Stimulated activated naive CD8-positive, alpha-beta T cell treated with anti-CD3 and anti-CD28 coated beads, Interleukin-15, Interleukin-2, amounts not matched to agents 100 ng/mL and 50 ng/mL, for 24 hours (primary cell): ENCODE measurements around the gene RBBP8NL.
"Not testable (repeated sequence)": the region's sequence is repeated elsewhere in the genome, so short reads cannot be mapped to it uniquely, and the experiment has no call there.

Source experiments
- H3K27ac Mint-ChIP-seq: one replicate; pipeline ENCODE4 v1.8.0; 2021; ENCODE audit warnings: mild to moderate bottlenecking, mixed read lengths
- H3K27me3 Mint-ChIP-seq: one replicate; pipeline ENCODE4 v1.8.0; 2021; ENCODE audit warnings: mixed read lengths
- H3K36me3 Mint-ChIP-seq: one replicate; pipeline ENCODE4 v1.8.0; 2021; ENCODE audit warnings: low read depth, mixed read lengths
- H3K4me1 Mint-ChIP-seq: one replicate; pipeline ENCODE4 v1.8.0; 2021; ENCODE audit warnings: low read depth, mixed read lengths
- H3K4me3 Mint-ChIP-seq: one replicate; pipeline ENCODE4 v1.8.0; 2021; ENCODE audit warnings: mild to moderate bottlenecking, mixed read lengths
- H3K9me3 Mint-ChIP-seq: one replicate; pipeline ENCODE4 v1.8.0; 2021; ENCODE audit warnings: mixed read lengths

The RBBP8NL gene

GRCh38 chr20:62439218-62439617 is 11.9 kb upstream of the RBBP8NL start:
- Mint-ChIP-seq H3K9me3 (no peaks in the 10 kb centered on the region), H3K4me3 (no peak overlapping the region), H3K4me1 (no peaks in the 10 kb centered on the region), H3K27ac (no peak overlapping the region), H3K27me3 (peaks cover 5% of the 10 kb centered on the region), H3K36me3 (no peaks in the 10 kb centered on the region)

- Mint-ChIP-seq H3K27ac (no peak overlapping the region), H3K4me3 (no peak overlapping the region), H3K4me1 (no peaks in the 10 kb centered on the region), H3K9me3 (no peaks in the 10 kb centered on the region), H3K27me3 (peaks cover 11% of the 10 kb centered on the region), H3K36me3 (no peaks in the 10 kb centered on the region)
Measured at GRCh38 chr20:62437927-62438326, 10.6 kb upstream of the RBBP8NL start.

- Mint-ChIP-seq H3K9me3 (no peaks in the 10 kb centered on the region), H3K4me3 (no peak overlapping the region), H3K36me3 (no peaks in the 10 kb centered on the region), H3K4me1 (no peaks in the 10 kb centered on the region), H3K27ac (no peak overlapping the region), H3K27me3 (peaks cover 11% of the 10 kb centered on the region)
Measured at GRCh38 chr20:62437496-62437895, 10.2 kb upstream of the RBBP8NL start.

GRCh38 chr20:62436692-62437091 is 9.4 kb upstream of the RBBP8NL start:
- Mint-ChIP-seq H3K36me3 (no peaks in the 10 kb centered on the region), H3K9me3 (no peaks in the 10 kb centered on the region), H3K4me3 (no peak overlapping the region), H3K27ac (no peak overlapping the region), H3K27me3 (peaks cover 11% of the 10 kb centered on the region), H3K4me1 (no peaks in the 10 kb centered on the region)

DNA sequence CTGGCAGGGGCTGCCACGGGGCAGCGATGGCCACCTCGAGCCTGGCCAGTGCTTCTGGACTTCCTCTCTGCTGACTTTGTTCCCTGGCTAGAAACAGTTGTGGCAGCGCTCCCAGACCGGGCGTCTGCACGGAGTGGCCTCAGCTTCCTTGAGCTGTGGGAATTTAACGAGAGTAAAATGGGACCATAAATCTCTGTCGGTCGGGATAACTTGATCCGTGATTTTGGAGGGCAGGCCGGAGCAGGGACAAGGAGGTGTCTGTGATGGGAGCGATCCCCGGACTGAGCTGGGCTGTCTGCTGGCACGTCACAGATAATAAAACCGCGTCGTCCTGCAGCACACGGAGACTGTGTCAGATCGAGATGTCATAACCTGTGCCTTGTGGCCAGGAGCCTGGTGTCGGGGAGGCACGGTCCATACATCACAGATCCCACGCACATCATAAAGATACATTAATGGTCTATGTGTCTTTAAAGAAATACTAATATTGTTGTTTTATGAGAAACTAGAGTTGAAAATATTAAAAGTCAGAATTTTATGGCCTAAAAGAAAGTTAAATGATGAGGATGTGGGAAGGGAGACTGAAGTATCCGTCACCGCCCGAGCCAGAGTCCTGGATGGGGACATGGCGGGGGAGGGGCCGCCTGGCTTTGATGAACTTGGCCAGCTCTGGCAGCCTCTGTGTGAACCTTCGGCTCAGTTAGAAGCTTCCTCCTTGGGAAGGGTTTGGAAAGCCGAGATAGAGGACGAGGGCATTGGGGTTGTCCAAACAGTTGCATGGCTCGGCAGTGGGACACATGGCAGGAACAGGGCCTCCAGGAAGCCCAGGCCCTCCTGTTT is 6.5 kb upstream of the RBBP8NL start:
- H3K9me3 Mint-ChIP-seq: no peaks in the 10 kb centered on the region
- no peak overlapping the region for H3K27ac Mint-ChIP-seq
- peaks cover 11% of the 10 kb centered on the region for H3K27me3 Mint-ChIP-seq
- no peak overlapping the region for H3K4me3 Mint-ChIP-seq
- no peaks in the 10 kb centered on the region for H3K36me3 Mint-ChIP-seq
- H3K4me1 Mint-ChIP-seq: no peaks in the 10 kb centered on the region

- Mint-ChIP-seq H3K36me3 (no peaks in the 10 kb centered on the region), H3K4me1 (no peaks in the 10 kb centered on the region), H3K27me3 (peaks cover 11% of the 10 kb centered on the region), H3K27ac (no peak overlapping the region), H3K9me3 (no peaks in the 10 kb centered on the region), H3K4me3 (no peak overlapping the region)
Measured at GRCh38 chr20:62430866-62431447, 3.6 kb upstream of the RBBP8NL start.

GRCh38 chr20:62430311-62430853 is 3.0 kb upstream of the RBBP8NL start:
- Mint-ChIP-seq H3K36me3 (no peaks in the 10 kb centered on the region), H3K27ac (no peak overlapping the region), H3K27me3 (peaks cover 11% of the 10 kb centered on the region), H3K4me3 (no peak overlapping the region), H3K9me3 (no peaks in the 10 kb centered on the region), H3K4me1 (no peaks in the 10 kb centered on the region)

GRCh38 chr20:62429455-62430310 is 2.3 kb upstream of the RBBP8NL start:
- Mint-ChIP-seq H3K27ac (no peak overlapping the region), H3K4me1 (no peaks in the 10 kb centered on the region), H3K4me3 (no peak overlapping the region), H3K9me3 (no peaks in the 10 kb centered on the region), H3K36me3 (no peaks in the 10 kb centered on the region), H3K27me3 (peaks cover 11% of the 10 kb centered on the region)

DNA sequence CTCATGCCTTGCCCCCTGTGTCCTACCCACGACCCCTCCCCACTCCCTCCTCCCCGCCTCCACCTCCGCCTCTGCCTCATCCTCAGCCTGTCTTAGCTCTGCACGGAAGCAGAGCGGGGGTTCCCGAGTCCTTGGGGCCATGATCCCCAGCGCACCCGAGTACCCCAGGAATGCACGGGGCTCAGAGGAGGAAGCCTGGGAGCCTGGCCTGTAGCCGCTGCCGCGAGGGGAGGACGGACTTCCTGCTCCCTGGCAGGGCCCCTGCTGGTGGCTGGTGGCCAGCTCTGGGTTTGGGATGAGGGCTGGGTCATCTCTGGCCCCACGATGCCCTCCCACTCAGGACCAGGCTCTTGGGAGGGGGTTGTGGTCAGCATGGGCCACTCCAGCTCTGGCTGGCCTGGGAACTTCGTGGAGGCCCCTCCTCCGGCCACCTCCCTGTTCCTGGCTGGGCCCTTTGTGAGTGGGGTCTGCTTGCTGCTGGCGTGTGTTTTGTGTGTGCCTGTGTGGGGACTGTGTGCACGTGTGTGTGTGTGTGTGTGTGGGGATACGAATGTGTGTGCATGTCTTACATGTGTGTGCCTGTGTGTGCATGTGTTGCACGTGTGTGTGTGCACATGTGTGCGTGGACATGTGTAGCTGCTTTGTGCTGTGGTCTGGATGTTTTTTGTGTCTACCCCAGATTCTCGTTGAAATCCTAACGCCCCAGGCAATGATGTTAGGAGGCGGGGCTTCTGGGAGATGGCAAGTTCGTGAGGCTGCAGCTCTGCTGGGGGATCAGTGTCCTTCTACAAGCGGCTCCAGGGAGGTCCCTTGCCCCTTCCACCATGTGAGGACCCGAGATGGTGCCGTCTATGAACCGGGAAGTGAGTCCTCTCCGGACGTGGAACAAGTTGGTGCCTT is 1.3 kb upstream of the RBBP8NL start:
- Mint-ChIP-seq H3K27ac (no peak overlapping the region), H3K27me3 (peaks cover 1% of the 10 kb centered on the region), H3K9me3 (no peaks in the 10 kb centered on the region), H3K4me1 (no peaks in the 10 kb centered on the region), H3K4me3 (no peak overlapping the region), H3K36me3 (no peaks in the 10 kb centered on the region)

DNA sequence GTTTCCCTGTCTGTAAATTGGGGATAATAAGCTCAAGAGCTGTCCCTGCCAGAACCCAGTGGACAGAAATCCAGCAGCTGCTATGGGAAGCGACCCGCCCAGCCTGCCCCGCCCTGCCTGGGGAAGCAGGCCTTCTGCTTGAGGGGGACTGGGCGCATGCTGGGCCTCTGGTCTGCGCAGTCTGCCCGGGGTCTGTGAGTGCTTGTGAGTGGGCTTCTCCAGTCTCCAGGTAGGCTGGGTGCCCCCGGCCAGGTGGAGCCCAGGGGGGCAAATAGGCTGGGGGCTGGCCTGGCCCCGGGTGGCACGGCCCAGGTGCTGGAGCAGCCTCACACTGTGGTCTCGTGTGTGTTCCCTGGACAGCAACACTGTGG is 648 bp upstream of the RBBP8NL start:
- H3K9me3 Mint-ChIP-seq: no peaks in the 10 kb centered on the region
- no peaks in the 10 kb centered on the region for H3K27me3 Mint-ChIP-seq
- H3K4me3 Mint-ChIP-seq: no peak overlapping the region
- no peaks in the 10 kb centered on the region for H3K36me3 Mint-ChIP-seq
- H3K27ac Mint-ChIP-seq: no peak overlapping the region
- H3K4me1 Mint-ChIP-seq: no peaks in the 10 kb centered on the region

- no peaks in the 10 kb centered on the region for H3K36me3 Mint-ChIP-seq
- H3K4me1 Mint-ChIP-seq: no peaks in the 10 kb centered on the region
- H3K27ac Mint-ChIP-seq: no peak overlapping the region
- H3K27me3 Mint-ChIP-seq: no peaks in the 10 kb centered on the region
- no peaks in the 10 kb centered on the region for H3K9me3 Mint-ChIP-seq
- H3K4me3 Mint-ChIP-seq: no peak overlapping the region
Measured at GRCh38 chr20:62426699-62427131, 624 bp downstream of the RBBP8NL start.

DNA sequence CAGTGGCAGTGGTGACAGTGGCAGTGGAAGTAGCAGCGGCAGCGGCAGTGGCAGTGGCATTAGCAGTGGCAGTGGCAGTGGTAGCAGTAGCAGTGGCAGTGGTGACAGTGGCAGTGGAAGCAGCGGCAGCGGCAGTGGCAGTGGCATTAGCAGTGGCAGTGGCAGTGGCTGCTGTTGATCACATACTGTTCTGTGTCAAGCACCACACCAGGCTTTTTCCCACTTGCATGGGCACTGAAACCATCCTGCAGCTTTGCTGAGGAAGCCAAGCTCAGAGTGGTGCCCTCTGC is 1.3 kb downstream of the RBBP8NL start:
- not testable (repeated sequence) for H3K4me3 Mint-ChIP-seq, H3K27ac Mint-ChIP-seq, H3K4me1 Mint-ChIP-seq

GRCh38 chr20:62425281-62426058 is 1.9 kb downstream of the RBBP8NL start:
- Mint-ChIP-seq H3K36me3 (no peaks in the 10 kb centered on the region), H3K4me3 (no peak overlapping the region), H3K9me3 (no peaks in the 10 kb centered on the region), H3K27ac (no peak overlapping the region), H3K27me3 (no peaks in the 10 kb centered on the region), H3K4me1 (no peaks in the 10 kb centered on the region)

More for the DNA sequence above, 1.3 kb downstream of the RBBP8NL start:
- H3K27me3 Mint-ChIP-seq, H3K9me3 Mint-ChIP-seq, H3K36me3 Mint-ChIP-seq: not testable (repeated sequence)
